Mononuclear cell (primary cell): ENCODE data around the gene DAAM2. TPM values are rescaled to one million over a fixed set of nuclear protein-coding genes. Genes with fewer than 3 reads are reported as not detected.

Source experiments
- H3K27me3 ChIP-seq: 2 replicates; pipeline ENCODE4 v1.6.0; 2011; ENCODE audit warnings: low read length, control low read depth; ENCODE audit not compliant: insufficient read depth
- H3K4me1 ChIP-seq: 2 replicates; pipeline ENCODE4 v1.5.1; 2011; ENCODE audit warnings: mild to moderate bottlenecking, low read length, control low read depth; ENCODE audit not compliant: insufficient read depth
- H3K4me3 ChIP-seq: 2 replicates; pipeline ENCODE4 v1.5.1; 2011; ENCODE audit warnings: mild to moderate bottlenecking, low read length, moderate library complexity
- H3K9me3 ChIP-seq: 2 replicates; pipeline ENCODE4 v1.5.1; 2011; ENCODE audit warnings: low read depth, mild to moderate bottlenecking, control low read depth, low read length
- total RNA-seq: library from RNA; depleted of rRNA; stranded (reverse); fragments of >200 nt; gene quantifications from one replicate; pipeline ENCODE4 v1.2.3, GENCODE V29; 2012

Gene DAAM2
- total RNA-seq, 1 donor: under 0.01 TPM

GRCh38 chr6:39865011-39865888, 73.1 kb downstream of the DAAM2 start:
- Histone ChIP-seq H3K9me3 (no peaks in the 10 kb centered on the region), H3K27me3 (no peaks in the 10 kb centered on the region), H3K4me1 (no peaks in the 10 kb centered on the region), H3K4me3 (no peak overlapping the region)

- Histone ChIP-seq H3K4me3 (no peak overlapping the region), H3K4me1 (no peaks in the 10 kb centered on the region), H3K27me3 (no peaks in the 10 kb centered on the region), H3K9me3 (no peaks in the 10 kb centered on the region)
These were observed 75.4 kb downstream of the DAAM2 start for GRCh38 chr6:39867592-39867991.

DNA sequence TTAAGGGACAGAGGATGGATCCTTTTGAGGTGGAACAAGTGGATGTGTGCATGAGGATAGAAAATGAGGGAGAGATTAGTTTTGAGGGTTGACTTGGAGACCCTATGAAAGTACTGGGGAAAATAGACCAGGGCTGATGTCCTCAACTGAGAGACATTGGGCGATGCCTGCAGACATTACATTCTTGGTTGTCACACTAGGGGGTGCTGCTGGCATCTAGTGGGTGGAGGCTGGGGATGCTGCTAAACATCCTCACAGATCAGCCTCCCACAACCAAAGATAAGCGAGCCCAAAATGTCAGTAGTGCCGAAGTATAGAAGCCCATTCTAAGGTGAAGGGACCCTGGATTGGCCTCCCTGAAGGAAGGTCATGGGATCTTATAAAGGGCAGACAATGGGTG, 78.8 kb downstream of the DAAM2 start:
- Histone ChIP-seq H3K9me3 (no peaks in the 10 kb centered on the region), H3K4me3 (no peak overlapping the region), H3K4me1 (no peaks in the 10 kb centered on the region), H3K27me3 (no peaks in the 10 kb centered on the region)

- Histone ChIP-seq H3K4me1 (no peaks in the 10 kb centered on the region), H3K27me3 (no peaks in the 10 kb centered on the region), H3K9me3 (no peaks in the 10 kb centered on the region), H3K4me3 (no peak overlapping the region)
These were observed 81.3 kb downstream of the DAAM2 start for GRCh38 chr6:39873439-39873838.

DNA sequence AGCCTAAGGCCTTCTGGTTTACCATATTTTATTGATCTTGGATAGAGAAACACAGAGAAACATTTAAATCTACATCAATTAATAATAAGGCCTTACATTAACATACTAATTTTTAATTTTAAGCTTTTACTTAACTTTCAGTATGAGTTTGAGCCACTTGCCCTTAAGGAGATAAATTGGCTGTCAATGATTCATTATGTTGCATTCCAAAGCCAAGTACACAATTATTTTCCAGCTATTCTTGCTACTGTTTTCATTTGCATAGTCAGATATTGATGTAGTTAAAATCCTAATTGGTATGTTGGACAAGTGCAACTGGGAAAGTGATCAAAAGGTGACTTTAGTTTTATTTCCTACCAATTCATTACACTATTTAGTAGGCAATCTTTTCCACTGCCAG, 83.9 kb downstream of the DAAM2 start:
- Histone ChIP-seq H3K4me3 (no peak overlapping the region), H3K9me3 (no peaks in the 10 kb centered on the region), H3K27me3 (no peaks in the 10 kb centered on the region), H3K4me1 (no peaks in the 10 kb centered on the region)

- Histone ChIP-seq H3K9me3 (no peaks in the 10 kb centered on the region), H3K27me3 (no peaks in the 10 kb centered on the region), H3K4me1 (no peaks in the 10 kb centered on the region), H3K4me3 (no peak overlapping the region)
These were observed 84.7 kb downstream of the DAAM2 start for GRCh38 chr6:39876826-39877225.

DNA sequence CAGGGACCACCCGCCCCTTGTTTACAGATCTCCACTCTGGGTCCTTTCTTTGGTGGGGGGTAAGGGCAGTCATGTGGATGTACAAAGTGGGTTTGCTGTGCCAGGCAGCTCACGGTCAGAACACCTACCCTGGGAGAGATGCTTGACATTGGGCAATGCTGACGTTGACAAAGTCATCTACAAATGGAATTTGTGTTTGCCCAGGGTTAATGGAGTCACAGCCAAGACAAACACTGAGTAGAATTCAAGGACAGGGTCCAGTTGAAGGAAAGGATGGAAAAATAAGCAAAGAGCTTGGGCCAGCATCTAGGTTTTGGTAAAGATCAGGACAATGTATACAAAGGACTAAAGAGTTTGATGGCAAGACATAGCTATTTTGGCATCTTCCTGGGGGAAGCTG, 87.4 kb downstream of the DAAM2 start:
- Histone ChIP-seq H3K27me3 (no peaks in the 10 kb centered on the region), H3K4me3 (no peak overlapping the region), H3K4me1 (no peaks in the 10 kb centered on the region), H3K9me3 (no peaks in the 10 kb centered on the region)

- Histone ChIP-seq H3K4me3 (no peak overlapping the region), H3K27me3 (no peaks in the 10 kb centered on the region), H3K4me1 (no peaks in the 10 kb centered on the region), H3K9me3 (no peaks in the 10 kb centered on the region)
These were observed 88.4 kb downstream of the DAAM2 start for GRCh38 chr6:39880594-39880993.

GRCh38 chr6:39881851-39882530, 89.8 kb downstream of the DAAM2 start:
- Histone ChIP-seq H3K27me3 (no peaks in the 10 kb centered on the region), H3K4me1 (no peaks in the 10 kb centered on the region), H3K9me3 (no peaks in the 10 kb centered on the region), H3K4me3 (no peak overlapping the region)

DNA sequence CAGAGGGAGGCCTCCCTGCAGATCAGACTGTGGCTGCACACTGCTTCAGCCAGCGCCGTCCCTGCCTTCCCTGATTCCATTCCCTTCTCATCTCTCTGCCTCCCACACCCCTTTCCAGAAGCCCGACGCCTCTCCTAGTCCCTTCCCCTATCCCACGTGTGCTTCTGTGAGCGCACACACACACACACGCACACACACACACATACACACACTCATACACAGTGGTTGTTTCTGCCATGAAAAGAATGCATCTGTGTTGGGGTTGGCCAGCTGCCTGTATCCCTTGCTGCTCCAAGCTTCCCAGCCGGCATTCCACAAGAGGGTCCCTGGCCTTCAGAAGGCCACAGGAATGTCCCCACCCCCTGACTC, 90.3 kb downstream of the DAAM2 start:
- Histone ChIP-seq H3K4me3 (no peak overlapping the region), H3K9me3 (no peaks in the 10 kb centered on the region), H3K27me3 (no peaks in the 10 kb centered on the region), H3K4me1 (no peaks in the 10 kb centered on the region)

DNA sequence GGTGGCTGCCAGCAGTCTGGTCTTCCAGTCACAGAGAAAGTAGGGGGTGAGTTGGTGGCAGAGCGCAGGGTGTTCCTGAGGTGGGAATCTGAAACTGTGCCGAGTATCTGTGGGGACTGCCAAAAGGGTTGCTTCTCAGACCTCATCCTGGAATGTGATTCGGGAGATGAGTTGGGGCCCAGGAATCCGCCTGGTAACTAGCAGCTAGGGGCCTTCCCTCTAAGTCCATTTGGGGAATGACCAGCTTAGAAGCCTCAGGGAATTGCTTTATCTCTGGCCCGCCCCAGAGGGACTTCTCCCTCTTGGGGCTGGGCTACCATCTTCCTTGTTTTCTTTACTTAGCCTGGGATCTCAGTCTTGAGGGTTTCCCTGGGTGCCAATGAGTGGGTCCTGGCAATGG, 92.5 kb downstream of the DAAM2 start:
- Histone ChIP-seq H3K4me1 (no peaks in the 10 kb centered on the region), H3K27me3 (no peaks in the 10 kb centered on the region), H3K4me3 (no peak overlapping the region), H3K9me3 (no peaks in the 10 kb centered on the region)

DNA sequence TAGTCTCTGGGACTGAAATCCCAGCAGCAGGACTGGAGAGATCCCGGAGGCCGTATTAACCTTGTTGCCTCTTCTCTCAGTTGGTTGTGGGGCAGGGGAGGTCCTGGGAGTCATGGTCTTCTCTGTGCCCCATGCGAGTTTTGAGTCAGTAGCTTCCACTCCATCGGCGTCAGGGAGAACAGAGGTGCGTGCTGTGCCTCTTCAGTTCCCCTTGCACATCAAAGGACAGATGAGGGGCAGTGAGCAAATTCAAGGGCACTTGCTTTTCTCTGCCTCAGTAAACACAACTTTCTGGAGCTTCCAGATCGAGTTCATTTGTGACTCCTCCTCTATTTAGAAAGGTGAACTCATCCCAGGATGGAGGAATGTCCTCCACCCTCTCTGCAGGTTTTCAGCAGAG, 93.5 kb downstream of the DAAM2 start:
- no peak overlapping the region for H3K4me3 ChIP-seq
- H3K9me3 ChIP-seq: no peaks in the 10 kb centered on the region
- H3K27me3 ChIP-seq: no peaks in the 10 kb centered on the region
- H3K4me1 ChIP-seq: no peaks in the 10 kb centered on the region

GRCh38 chr6:39886871-39887270, 94.7 kb downstream of the DAAM2 start:
- no peaks in the 10 kb centered on the region for H3K4me1 ChIP-seq
- no peaks in the 10 kb centered on the region for H3K27me3 ChIP-seq
- no peaks in the 10 kb centered on the region for H3K9me3 ChIP-seq
- no peak overlapping the region for H3K4me3 ChIP-seq

GRCh38 chr6:39887692-39888450, 95.7 kb downstream of the DAAM2 start:
- no peak overlapping the region for H3K4me3 ChIP-seq
- H3K9me3 ChIP-seq: no peaks in the 10 kb centered on the region
- H3K27me3 ChIP-seq: no peaks in the 10 kb centered on the region
- H3K4me1 ChIP-seq: no peaks in the 10 kb centered on the region

GRCh38 chr6:39889229-39889628, 97.1 kb downstream of the DAAM2 start:
- Histone ChIP-seq H3K9me3 (no peaks in the 10 kb centered on the region), H3K4me1 (no peaks in the 10 kb centered on the region), H3K4me3 (no peak overlapping the region), H3K27me3 (no peaks in the 10 kb centered on the region)
